Glutamatergic neuron (in vitro differentiated cells): ENCODE measurements around the gene PTPRE. TPM values are rescaled to one million over a fixed set of nuclear protein-coding genes. Genes with fewer than 3 reads are reported as not detected.
A peak's percentile ranks its signal among the peaks of the same experiment; 100 is the strongest.

Source experiments
- DNase-seq: peaks from one replicate; pipeline ENCODE4 v3.0.0; 2022
- H3K27ac Mint-ChIP-seq: one replicate; pipeline ENCODE4 v1.8.0; 2020; ENCODE audit warnings: mild to moderate bottlenecking, mixed read lengths, inconsistent platforms; ENCODE audit not compliant: unreplicated experiment
- H3K27me3 Mint-ChIP-seq: one replicate; pipeline ENCODE4 v1.8.0; 2020; ENCODE audit warnings: mild to moderate bottlenecking, moderate library complexity, mixed read lengths, inconsistent platforms; ENCODE audit not compliant: unreplicated experiment
- H3K36me3 Mint-ChIP-seq: one replicate; pipeline ENCODE4 v1.8.0; 2020; ENCODE audit warnings: mild to moderate bottlenecking, mixed read lengths, inconsistent platforms; ENCODE audit not compliant: unreplicated experiment
- H3K4me1 Mint-ChIP-seq: one replicate; pipeline ENCODE4 v1.8.0; 2020; ENCODE audit warnings: mild to moderate bottlenecking, low read depth, mixed read lengths, inconsistent platforms; ENCODE audit not compliant: unreplicated experiment
- H3K4me3 Mint-ChIP-seq: one replicate; pipeline ENCODE4 v1.8.0; 2020; ENCODE audit warnings: mild to moderate bottlenecking, mixed read lengths, inconsistent platforms; ENCODE audit not compliant: unreplicated experiment
- H3K9me3 Mint-ChIP-seq: one replicate; pipeline ENCODE4 v1.8.0; 2020; ENCODE audit warnings: mild to moderate bottlenecking, moderate library complexity, mixed read lengths, inconsistent platforms; ENCODE audit not compliant: unreplicated experiment
- total RNA-seq: library from RNA; stranded (reverse); fragmentation: NEBNext Ultra II Directional; extraction: Animal tissue kit (Norgen Biotek cat#: 25700); gene quantifications from one replicate; pipeline ENCODE4 v1.2.1, GENCODE V29; 2021; ENCODE audit not compliant: unreplicated experiment
- TF ChIP-seq, protein P1 (sequence below): fragments of 200-600 bp; sonication (generic); IDR thresholded peaks from one replicate; pipeline ENCODE4 v1.5.0; 2021; ENCODE audit not compliant: partially characterized antibody, unreplicated experiment

The PTPRE gene
- total RNA-seq, 1 donor from 2014 or later, result 2.6 TPM

GRCh38 chr10:128042131-128042610, 135.3 kb downstream of the PTPRE start:
- H3K27me3 Mint-ChIP-seq, result no peaks in the 10 kb centered on the region
- H3K4me1 Mint-ChIP-seq, result no peaks in the 10 kb centered on the region
- H3K36me3 Mint-ChIP-seq, result no peaks in the 10 kb centered on the region
- no peak overlapping the region for H3K4me3 Mint-ChIP-seq
- H3K9me3 Mint-ChIP-seq, result no peaks in the 10 kb centered on the region
- TF ChIP-seq, protein P1, sequence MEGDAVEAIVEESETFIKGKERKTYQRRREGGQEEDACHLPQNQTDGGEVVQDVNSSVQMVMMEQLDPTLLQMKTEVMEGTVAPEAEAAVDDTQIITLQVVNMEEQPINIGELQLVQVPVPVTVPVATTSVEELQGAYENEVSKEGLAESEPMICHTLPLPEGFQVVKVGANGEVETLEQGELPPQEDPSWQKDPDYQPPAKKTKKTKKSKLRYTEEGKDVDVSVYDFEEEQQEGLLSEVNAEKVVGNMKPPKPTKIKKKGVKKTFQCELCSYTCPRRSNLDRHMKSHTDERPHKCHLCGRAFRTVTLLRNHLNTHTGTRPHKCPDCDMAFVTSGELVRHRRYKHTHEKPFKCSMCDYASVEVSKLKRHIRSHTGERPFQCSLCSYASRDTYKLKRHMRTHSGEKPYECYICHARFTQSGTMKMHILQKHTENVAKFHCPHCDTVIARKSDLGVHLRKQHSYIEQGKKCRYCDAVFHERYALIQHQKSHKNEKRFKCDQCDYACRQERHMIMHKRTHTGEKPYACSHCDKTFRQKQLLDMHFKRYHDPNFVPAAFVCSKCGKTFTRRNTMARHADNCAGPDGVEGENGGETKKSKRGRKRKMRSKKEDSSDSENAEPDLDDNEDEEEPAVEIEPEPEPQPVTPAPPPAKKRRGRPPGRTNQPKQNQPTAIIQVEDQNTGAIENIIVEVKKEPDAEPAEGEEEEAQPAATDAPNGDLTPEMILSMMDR, result no peak
- H3K27ac Mint-ChIP-seq, result no peak overlapping the region
- peak; percentile 2 for DNase-seq

DNA sequence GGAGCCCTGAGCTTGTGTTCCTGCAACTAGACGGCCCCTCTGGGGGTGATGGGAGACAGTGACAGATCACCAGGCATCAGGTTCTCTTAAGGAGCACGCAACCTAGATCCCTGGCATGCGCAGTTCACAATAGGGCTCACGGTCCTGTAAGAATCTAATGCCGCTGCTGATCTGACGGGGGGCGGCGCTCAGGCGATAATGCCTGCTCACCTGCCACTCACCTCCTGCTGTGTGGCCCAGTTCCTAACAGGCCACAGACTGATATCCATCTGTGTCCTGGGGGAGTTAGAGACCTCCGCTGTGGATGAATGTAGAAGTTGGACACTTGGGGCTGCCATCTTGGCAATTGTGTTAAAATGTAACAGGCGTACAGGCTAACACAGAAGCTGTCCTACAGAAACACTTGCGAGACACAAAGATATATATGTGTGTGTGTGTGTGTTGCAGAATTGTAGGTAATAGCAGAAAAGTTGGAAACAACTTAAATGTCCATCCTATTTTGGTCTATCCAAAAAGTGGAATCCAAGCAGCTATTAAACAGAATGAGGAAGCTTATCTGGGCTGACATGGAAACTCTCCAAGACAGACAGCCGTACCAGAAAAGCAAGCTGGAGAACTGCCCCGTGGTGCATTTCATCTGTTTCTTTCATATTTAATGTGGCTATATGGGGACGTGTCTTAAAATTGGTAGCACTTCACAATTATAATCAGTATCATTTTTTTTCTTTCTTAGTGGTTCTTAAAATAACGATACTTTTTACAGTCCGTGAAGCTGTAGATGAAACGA, 136.5 kb downstream of the PTPRE start:
- Mint-ChIP-seq H3K27ac (no peak overlapping the region), H3K27me3 (no peaks in the 10 kb centered on the region), H3K4me3 (no peak overlapping the region), H3K36me3 (no peaks in the 10 kb centered on the region), H3K9me3 (no peaks in the 10 kb centered on the region), H3K4me1 (no peaks in the 10 kb centered on the region)
- TF ChIP-seq, protein P1, result no peak
- DNase-seq, result no peak

DNA sequence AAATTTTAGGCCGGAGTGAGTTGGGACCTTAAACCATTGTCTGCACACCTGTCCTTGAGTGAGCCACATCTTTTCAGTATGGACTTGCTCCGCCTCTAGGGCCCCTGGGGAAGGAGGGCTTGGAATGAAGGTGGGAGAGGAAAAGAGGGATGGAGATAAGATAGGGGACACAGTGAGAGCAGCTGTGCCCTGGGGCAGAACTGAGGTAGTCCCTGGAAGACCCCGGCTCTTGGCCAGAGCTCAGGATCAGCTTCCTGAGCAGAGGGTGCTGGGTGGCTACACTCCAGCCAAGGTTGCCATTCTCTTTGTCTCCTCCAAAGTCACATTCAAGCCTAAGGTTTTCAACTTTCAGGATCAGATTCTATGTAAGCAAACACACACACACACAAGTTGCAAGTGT, 137.3 kb downstream of the PTPRE start:
- H3K9me3 Mint-ChIP-seq, result no peaks in the 10 kb centered on the region
- H3K36me3 Mint-ChIP-seq, result no peaks in the 10 kb centered on the region
- H3K27ac Mint-ChIP-seq, result no peak overlapping the region

GRCh38 chr10:128044961-128045832, 138.3 kb downstream of the PTPRE start:
- H3K4me1 Mint-ChIP-seq, result no peaks in the 10 kb centered on the region
- DNase-seq, result no peak
- H3K36me3 Mint-ChIP-seq, result no peaks in the 10 kb centered on the region
- TF ChIP-seq, protein P1, result no peak
- no peak overlapping the region for H3K4me3 Mint-ChIP-seq
- peaks cover 1% of the 10 kb centered on the region for H3K27me3 Mint-ChIP-seq
- no peaks in the 10 kb centered on the region for H3K9me3 Mint-ChIP-seq
- no peak overlapping the region for H3K27ac Mint-ChIP-seq

More for the DNA sequence above, 137.3 kb downstream of the PTPRE start:
- H3K4me1 Mint-ChIP-seq, result no peaks in the 10 kb centered on the region
- DNase-seq, result no peak
- TF ChIP-seq, protein P1, result no peak
- H3K4me3 Mint-ChIP-seq, result no peak overlapping the region
- H3K27me3 Mint-ChIP-seq, result no peaks in the 10 kb centered on the region

- H3K27me3 Mint-ChIP-seq, result peaks cover 2% of the 10 kb centered on the region
- no peaks in the 10 kb centered on the region for H3K4me1 Mint-ChIP-seq
- TF ChIP-seq, protein P1, result no peak
- H3K4me3 Mint-ChIP-seq, result no peak overlapping the region
- no peak overlapping the region for H3K27ac Mint-ChIP-seq
- DNase-seq, result no peak
- no peaks in the 10 kb centered on the region for H3K9me3 Mint-ChIP-seq
- no peaks in the 10 kb centered on the region for H3K36me3 Mint-ChIP-seq
Measured at GRCh38 chr10:128045833-128046120, 138.9 kb downstream of the PTPRE start.
